Adrenal gland (tissue), 12 donors: Measurements from ENCODE around the gene ELL. TPM values are rescaled to one million over a fixed set of nuclear protein-coding genes. Genes with fewer than 3 reads are reported as not detected.
A peak's percentile ranks its signal among the peaks of the same experiment; 100 is the strongest.
"Not testable (repeated sequence)": the region's sequence is repeated elsewhere in the genome, so short reads cannot be mapped to it uniquely, and the experiment has no call there.

Source experiments
- DNase-seq, 7 donors: peaks; one replicate each; pipeline ENCODE4 v3.0.0-alpha.2; 2019 to 2020
- H3K27ac ChIP-seq, 5 donors: fragments of 200-600 bp; sonication (generic) in 4 of 5; 1 replicate in 3 of 5; 2 replicates in 2 of 5; pipeline versions ENCODE4 v1.5.1 to v1.8.0; 2016 to 2020; ENCODE audit warnings: mild to moderate bottlenecking in 1 of 5
- H3K27me3 ChIP-seq: fragments of 200-600 bp; 2 replicates; pipeline ENCODE4 v1.8.0; 2021
- H3K36me3 ChIP-seq, 2 donors: fragments of 200-600 bp; replicated peaks in 1 of 2; 1 replicate in 1 of 2; 2 replicates in 1 of 2; pipeline versions ENCODE4 v1.5.1 to v1.8.0; 2018 to 2022
- H3K4me1 ChIP-seq, 2 donors: fragments of 200-600 bp; replicated peaks in 1 of 2; 1 replicate in 1 of 2; 2 replicates in 1 of 2; pipeline versions ENCODE4 v1.5.1 to v1.8.0; 2018 to 2021
- H3K4me3 ChIP-seq, 4 donors: fragments of 200-600 bp; sonication (generic) in 3 of 4; one replicate each; pipeline ENCODE4 v1.5.1; 2016 to 2018
- H3K9me3 ChIP-seq, 3 donors: fragments of 200-600 bp; sonication (generic) in 1 of 3; replicated peaks in 1 of 3; 1 replicate in 2 of 3; 2 replicates in 1 of 3; pipeline versions ENCODE4 v1.5.1 to v1.8.0; 2016 to 2021
- CTCF ChIP-seq, 6 experiments: fragments of 450-650 bp in 4 of 6; fragments of 200-600 bp in 2 of 6; sonication (generic) in 1 of 6; IDR thresholded peaks; 1 replicate in 5 of 6; 2 replicates in 1 of 6; pipeline versions ENCODE4 v1.5.1 to v1.8.0; 2016 to 2021; ENCODE audit warnings: antibody characterized with exemption in 6 of 6, mild to moderate bottlenecking in 2 of 6, moderate library complexity in 1 of 6
- POLR2A ChIP-seq, 2 donors: fragments of 450-650 bp; IDR thresholded peaks; one replicate each; pipeline ENCODE4 v1.6.1; 2017; ENCODE audit warnings: antibody characterized with exemption in 2 of 2, mild to moderate bottlenecking in 2 of 2, moderate library complexity in 1 of 2
- WGBS, 4 donors: extraction: QIAGEN DNeasy Blood & Tissue Kit in 2 of 4; methylation state at CpG; one replicate each; pipeline versions ENCODE4 v1.1.5 to v1.1.7; 2013 to 2017; 5-methylcytosine and 5-hydroxymethylcytosine counted together
- intact Hi-C, 2 donors: fragments of 100-400 bp; cut with DNase I; formaldehyde crosslinking; loops; one replicate each; pipeline versions ENCODE4 v1.14.1 to v1.15.0; 2022 to 2023
- polyA plus RNA-seq, 3 donors: library from polyadenylated mRNA; stranded (reverse); fragments of 200-250 nt in 2 of 3; fragments of 350-450 nt in 1 of 3; fragmentation: Illumina TruSeq in 1 of 3; extraction: RNeasy Lipid Tissue Mini Kit (QIAGEN cat#74804) in 1 of 3; gene quantifications; one replicate each; pipeline ENCODE4 v1.2.3, GENCODE V29; 2013 to 2014
- total RNA-seq, 9 donors: library from RNA; depleted of rRNA in 4 of 9; stranded (reverse); fragments of >200 nt in 4 of 9; fragments of 120-200 nt in 1 of 9; fragmentation: NEBNext Ultra II Directional in 1 of 9; extraction: Animal tissue kit (Norgen Biotek cat#: 25700) in 1 of 9; gene quantifications; one replicate each; pipeline versions ENCODE4 v1.1.0 to v1.2.4, GENCODE V29; 2013 to 2023
- donor health status: healthy with polysubstance abuse.
- donor health status: Bipolar disorder and iron deficiency.
- donor health status: DM: yes; HTN: yes; CAD: no.
- donor health status: DM: no; HTN: no; CAD: no.
- donor health status: DM: no; HTN: no; CAD: no.
- donor health status: DM: yes; HTN: yes; CAD: no.

ELL gene
- total and polyA plus RNA-seq, 12 donors = 1.8 to 28.3 (median 13.8) TPM

GRCh38 chr19:18542941-18543813 lies 21.3 kb upstream of the ELL start, which contains the start of gene FKBP8:
TSS of gene FKBP8 (minus strand) at chr19:18543573. CDS start at chr19:18541970, 1,603 bp downstream.
- TF ChIP-seq CTCF (IDR thresholded peaks at IDR 0.05) = no peak
- no peak for TF ChIP-seq POLR2A (IDR thresholded peaks at IDR 0.05)
- Histone ChIP-seq H3K36me3 (peaks cover 0 to 27% of the 10 kb centered on the region in 2 donors), H3K9me3 (no peaks in the 10 kb centered on the region), H3K27me3 (no peaks in the 10 kb centered on the region), H3K4me3 (peak within 1 kb of the TSS in 3 of 4 donors; percentile 33 to 76 (median 40)), H3K27ac (peak within 1 kb of the TSS in 4 of 5 donors; percentile 56 to 95 (median 74)), H3K4me1 (peaks cover 2 to 13% of the 10 kb centered on the region in 2 donors)
- WGBS, 4 donors = 0 to 1% (median 1%) methylated on average over 8 to 83 of the region's 86 CpGs; no CpG with 5 or more reads in 1 of the 4 donors
- DNase-seq = peak; percentile 91 to 96 (median 95)
- intact Hi-C loops = no loop called here

GRCh38 chr19:18541992-18542940 lies 20.4 kb upstream of the ELL start:
- peak overlapping the region in 3 of 5 donors; percentile 73 to 95 (median 74) for H3K27ac ChIP-seq
- peaks cover 2 to 13% of the 10 kb centered on the region in 2 donors for H3K4me1 ChIP-seq
- no peak for DNase-seq
- peak overlapping the region in 2 of 4 donors; percentile 40 to 76 for H3K4me3 ChIP-seq
- intact Hi-C loops = no loop called here
- H3K27me3 ChIP-seq = no peaks in the 10 kb centered on the region
- peaks cover 0 to 36% of the 10 kb centered on the region in 2 donors for H3K36me3 ChIP-seq
- 13 to 35% (median 17%) methylated on average over 7 to 11 of the region's 11 CpGs for WGBS, 4 donors
- no peak for TF ChIP-seq POLR2A (IDR thresholded peaks at IDR 0.05)
- TF ChIP-seq CTCF (IDR thresholded peaks at IDR 0.05) = no peak
- no peaks in the 10 kb centered on the region for H3K9me3 ChIP-seq

- Histone ChIP-seq H3K9me3 (no peaks in the 10 kb centered on the region), H3K36me3 (peaks cover 0 to 44% of the 10 kb centered on the region in 2 donors), H3K27ac (peak overlapping the region in 2 of 5 donors; percentile 14 to 73), H3K27me3 (no peaks in the 10 kb centered on the region), H3K4me1 (peaks cover 2 to 13% of the 10 kb centered on the region in 2 donors), H3K4me3 (no peak overlapping the region)
- TF ChIP-seq POLR2A (IDR thresholded peaks at IDR 0.05) (no peak), CTCF (IDR thresholded peaks at IDR 0.05) (no peak)
- intact Hi-C loops = no loop called here
- WGBS, 4 donors = 76 to 83% (median 79%) methylated on average over 15 to 21 of the region's 21 CpGs
- peak in 3 of 7 donors; percentile 30 to 46 (median 40) for DNase-seq
These were observed 19.6 kb upstream of the ELL start for GRCh38 chr19:18541258-18541991.

- H3K9me3 ChIP-seq, DNase-seq, H3K27ac ChIP-seq, H3K27me3 ChIP-seq, intact Hi-C loops, H3K4me3 ChIP-seq: not testable (repeated sequence)
- peaks cover 0 to 50% of the 10 kb centered on the region in 2 donors for H3K36me3 ChIP-seq
- WGBS, 4 donors = 90 to 100% (median 93%) methylated on average over 1 of the region's 1 CpG
- peaks cover 2 to 13% of the 10 kb centered on the region in 2 donors for H3K4me1 ChIP-seq
These were observed 18.3 kb upstream of the ELL start for GRCh38 chr19:18540200-18540599.
